Activated CD8-positive, alpha-beta memory T cell treated with anti-CD3 and anti-CD28 coated beads, Interleukin-2, amount 50 U/mL, for 48 hours (primary cell): ENCODE measurements around the gene RAD51AP1.
A peak's percentile ranks its signal among the peaks of the same experiment; 100 is the strongest.
"Not testable (repeated sequence)": the region's sequence is repeated elsewhere in the genome, so short reads cannot be mapped to it uniquely, and the experiment has no call there.

Experiments
- DNase-seq: peaks from one replicate; pipeline ENCODE4 v3.0.0-alpha.2; 2020

RAD51AP1 gene, protein sequence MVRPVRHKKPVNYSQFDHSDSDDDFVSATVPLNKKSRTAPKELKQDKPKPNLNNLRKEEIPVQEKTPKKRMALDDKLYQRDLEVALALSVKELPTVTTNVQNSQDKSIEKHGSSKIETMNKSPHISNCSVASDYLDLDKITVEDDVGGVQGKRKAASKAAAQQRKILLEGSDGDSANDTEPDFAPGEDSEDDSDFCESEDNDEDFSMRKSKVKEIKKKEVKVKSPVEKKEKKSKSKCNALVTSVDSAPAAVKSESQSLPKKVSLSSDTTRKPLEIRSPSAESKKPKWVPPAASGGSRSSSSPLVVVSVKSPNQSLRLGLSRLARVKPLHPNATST

DNA sequence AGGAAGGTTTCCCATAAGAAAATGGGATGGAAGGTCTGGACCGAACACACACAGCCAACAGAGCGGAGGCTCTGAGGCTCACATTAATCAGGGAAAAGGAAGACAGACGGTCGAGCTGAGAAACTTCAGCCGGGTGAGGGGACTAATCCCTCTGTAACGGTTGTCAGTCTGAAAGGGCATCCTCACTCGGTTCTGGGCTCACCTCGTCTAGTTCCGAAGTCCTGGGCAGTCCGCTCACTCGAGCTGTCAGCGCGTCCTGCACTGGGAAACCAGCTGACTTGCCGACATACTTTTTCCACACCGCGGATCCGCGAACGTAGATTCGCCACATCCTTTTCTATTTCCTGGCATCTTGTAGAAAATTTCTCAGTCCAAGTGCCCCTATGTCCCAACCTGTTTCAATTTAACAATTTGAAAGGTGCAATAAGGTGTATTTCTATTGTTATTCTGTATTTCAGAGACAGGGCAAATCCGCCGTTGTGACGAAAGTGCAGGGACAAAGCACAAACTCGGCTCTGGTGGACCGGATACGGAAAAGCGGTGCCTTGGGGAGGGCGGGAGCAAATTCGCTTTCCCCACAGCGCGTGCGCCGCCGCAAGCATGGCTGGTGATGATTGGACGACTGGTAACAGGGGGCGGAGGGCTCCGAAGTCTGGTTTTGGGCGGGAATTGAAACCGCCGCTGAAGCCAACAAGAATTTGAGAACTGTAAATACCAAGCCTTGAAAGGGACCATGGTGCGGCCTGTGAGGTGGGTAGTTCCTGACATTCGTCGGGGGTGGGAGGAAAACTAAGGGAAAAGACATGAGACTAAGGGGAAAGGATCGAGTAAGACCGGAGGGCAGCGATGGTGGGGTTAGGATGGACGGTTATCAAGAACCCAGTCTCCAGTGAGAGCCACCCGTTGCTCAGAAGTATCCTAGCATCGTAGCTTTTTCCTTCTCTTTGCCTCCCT is at the start of gene RAD51AP1:
Gene RAD51AP1 (plus strand): TSS at position 684 of the 954 bp plus-strand sequence. CDS start 50 bp downstream, at position 734.
- peak; percentile 96 for DNase-seq

- DNase-seq = no peak
Measured at GRCh38 chr12:4489556-4489955, 49.1 kb upstream of the RAD51AP1 start.

DNA sequence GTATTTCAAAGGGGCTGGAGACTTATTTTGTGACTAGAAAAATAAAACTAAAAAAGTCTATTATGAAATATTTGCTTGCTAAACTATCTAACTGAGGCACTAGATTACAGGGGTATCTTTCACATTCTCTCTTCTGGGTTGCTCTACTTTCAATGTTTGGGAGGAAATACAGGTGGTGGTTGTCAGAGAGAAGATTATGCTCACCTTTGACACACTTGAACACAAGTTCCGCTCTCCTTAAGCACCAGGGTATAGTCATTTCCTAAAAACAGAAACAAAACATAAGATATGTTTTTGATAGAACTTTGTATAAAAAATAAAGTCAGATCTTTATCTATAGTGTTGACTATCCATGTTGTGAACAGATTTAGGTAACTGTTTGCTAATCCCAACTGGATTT is 47.7 kb upstream of the RAD51AP1 start:
- DNase-seq = no peak

DNA sequence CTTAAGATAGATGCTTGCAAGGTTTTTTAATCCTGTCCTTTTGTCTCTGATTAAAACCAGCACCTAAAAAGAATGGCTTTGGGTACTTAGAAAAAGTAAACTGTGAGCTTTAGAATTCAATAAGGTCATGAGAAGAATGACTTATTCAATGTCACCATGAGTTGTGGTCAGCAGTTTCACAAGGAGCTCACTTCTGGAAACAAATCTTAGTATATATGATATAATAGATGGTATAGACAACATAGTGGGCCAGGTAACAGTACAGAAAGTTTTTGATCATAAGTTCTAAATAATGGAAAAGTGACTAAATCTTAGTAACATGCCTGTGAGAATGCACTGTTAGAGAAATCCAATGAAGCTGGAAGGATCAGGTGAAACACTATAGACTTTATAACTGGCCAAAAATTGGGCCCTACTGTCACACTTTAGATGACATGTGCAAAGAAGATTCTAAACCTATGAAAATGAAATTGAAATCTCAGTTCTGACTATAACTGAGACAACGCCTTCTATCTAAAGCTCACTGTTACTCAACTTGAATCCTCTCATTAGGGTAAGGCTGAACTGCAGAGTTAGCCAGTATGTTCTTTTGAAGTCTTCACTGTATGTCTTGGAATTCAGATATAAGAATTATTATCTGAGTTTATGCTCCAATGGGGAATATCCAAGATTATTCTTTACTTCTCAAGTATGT is 42.4 kb upstream of the RAD51AP1 start:
- no peak for DNase-seq

DNA sequence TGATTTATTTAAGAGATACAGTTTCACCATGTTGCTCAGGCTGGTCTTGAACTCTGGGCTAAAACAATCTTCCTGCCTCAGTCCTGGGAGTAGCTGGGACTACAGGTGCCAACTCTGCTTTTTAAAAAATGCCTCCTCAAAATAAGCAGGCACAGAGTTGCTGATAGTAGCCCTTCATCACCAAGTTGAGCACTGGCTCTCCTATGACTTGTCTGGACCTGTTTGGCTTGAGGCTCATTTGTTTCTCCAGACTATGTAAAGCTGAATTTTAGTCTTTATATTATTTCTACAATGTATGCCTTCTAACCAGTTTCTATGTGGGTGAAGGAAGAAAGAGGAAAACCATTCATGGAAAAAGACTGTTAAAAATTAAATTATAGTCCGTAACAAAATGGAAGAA is 39.5 kb upstream of the RAD51AP1 start:
- no peak for DNase-seq

GRCh38 chr12:4505376-4505986 is 33.2 kb upstream of the RAD51AP1 start:
- DNase-seq = no peak

DNA sequence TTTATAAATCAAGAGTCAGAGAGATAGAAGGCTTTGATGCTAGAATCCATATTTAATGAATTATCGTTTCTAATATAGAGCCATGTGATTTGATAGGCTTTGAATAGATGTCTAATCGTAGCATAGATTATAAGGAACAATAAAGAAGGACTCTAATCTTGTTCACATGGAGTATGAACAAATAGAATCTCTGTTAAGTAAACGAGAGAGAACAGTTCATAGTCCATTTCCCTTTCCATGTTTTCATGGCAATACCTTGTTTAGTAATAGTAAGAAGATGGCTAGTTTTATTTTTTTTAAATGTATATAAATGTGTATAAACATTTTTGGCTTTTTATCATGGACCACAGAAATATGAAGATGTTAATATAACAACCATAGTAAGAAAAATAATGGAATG is 32.3 kb upstream of the RAD51AP1 start:
- no peak for DNase-seq

DNA sequence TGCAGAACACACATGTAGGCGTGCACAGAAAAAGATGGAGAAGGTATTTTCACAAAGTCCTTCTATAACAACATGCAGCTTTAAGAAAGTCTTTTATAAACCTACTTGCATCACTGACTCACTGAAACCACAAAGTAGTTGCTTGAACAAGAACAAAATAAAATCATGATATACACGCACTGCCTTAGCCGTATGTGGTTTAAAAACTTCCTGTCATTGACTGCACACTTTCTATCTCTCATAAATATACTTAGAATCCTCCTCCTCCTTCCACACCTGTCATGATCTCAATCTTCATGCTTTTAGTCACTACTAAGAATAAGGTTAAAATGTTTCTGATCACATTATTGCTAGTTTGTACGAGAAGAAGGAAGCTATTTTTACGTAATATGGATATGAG is 31.8 kb upstream of the RAD51AP1 start:
- no peak for DNase-seq

- DNase-seq = not testable (repeated sequence)
Measured at GRCh38 chr12:4508503-4508902, 30.2 kb upstream of the RAD51AP1 start.

GRCh38 chr12:4509269-4509668 is 29.4 kb upstream of the RAD51AP1 start:
- not testable (repeated sequence) for DNase-seq

GRCh38 chr12:4518106-4518728 is 20.5 kb upstream of the RAD51AP1 start:
- DNase-seq = no peak

- not testable (repeated sequence) for DNase-seq
Measured at GRCh38 chr12:4523443-4523842, 15.2 kb upstream of the RAD51AP1 start.

DNA sequence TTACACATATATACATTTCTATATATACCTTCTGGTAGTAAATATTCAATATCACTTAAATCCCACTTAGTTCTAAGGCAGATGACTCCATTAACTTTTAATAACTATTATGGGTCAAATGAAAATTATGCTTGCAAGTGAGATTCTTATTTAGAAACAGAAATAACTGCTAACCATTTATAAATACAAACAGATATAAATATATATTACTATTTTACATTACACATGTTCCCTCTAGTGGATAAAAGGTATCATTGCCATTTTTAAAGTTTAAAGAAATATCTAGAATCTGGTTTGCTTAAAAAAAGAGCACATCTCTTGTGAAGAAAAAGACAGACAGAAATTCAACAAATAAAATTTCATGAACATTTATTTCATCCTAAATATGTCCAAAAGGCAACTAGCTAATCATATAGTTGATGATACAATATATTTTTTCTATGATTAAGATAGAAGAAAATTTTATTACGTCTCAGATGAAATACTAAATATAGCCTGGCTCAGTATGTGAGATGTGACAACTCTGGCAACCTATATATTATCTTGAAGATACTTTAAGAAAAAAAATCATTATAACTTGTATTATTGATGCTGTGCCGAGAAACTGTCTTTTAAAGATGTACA is 11.7 kb upstream of the RAD51AP1 start:
- DNase-seq = no peak

- no peak for DNase-seq
Measured at GRCh38 chr12:4530160-4530559, 8.5 kb upstream of the RAD51AP1 start.

DNA sequence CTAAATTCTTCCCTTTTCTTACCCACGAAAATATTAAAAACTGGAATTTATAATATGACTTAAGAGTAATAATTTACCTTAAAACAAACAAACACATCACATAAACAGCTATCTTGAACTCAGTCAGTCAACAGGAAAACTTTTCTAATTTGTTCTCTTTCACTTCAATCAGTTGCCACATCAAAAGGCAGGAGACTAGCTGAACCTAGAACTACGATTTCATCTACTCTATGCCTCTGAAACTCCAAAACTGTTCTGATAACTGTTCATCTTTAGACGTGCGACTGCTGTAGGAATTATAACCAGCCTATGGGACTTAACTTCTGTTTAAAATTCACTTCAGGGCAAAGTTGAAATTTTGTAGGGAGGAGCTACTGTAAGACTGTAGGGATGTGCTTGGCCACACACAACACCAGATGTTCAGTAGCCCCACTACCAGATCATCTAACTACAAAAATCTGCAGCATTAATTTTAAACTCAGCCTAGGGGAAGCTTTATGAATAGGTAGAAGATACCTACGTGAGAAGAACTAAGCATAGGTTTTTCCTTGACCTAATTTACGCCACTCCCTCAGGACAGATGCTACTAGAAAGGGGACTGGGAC is 7.6 kb upstream of the RAD51AP1 start:
- no peak for DNase-seq

DNA sequence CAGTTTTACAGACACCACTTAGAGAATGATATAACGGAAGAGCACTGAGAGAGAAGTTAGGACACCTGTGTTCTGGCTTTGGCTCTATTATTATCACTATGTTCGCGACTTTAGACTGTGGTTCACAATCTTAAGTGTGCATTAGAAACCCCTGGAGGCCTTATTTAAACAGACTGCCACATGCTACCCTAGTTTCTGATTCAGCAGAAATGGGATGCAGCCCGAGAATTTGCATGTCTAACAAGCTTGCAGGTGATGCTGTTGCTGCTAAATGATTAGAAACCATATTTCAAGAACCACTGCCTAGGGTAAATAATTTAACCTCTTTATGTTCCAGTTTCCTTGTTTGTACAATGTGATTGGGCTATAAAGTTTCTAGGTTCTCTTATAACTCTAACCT is 3.6 kb upstream of the RAD51AP1 start:
- no peak for DNase-seq

DNA sequence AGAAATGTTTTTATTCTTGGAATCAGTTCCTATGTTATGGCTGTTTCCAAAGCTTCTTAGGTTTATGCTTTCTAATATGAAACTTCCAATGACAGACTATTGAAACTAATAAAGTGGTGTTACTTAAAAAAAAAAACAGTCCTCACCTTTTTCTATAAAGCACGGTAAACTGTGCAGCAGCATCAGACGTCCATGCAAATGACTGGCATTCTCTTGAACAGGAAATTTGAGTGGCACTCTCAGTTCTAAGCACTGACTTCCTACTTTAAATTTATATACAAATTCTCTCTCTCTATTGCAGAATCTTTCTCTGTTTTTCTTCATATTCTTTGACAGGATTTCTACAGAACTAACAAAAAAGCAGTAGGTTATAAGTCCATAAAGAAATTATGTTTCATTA is 2.8 kb upstream of the RAD51AP1 start:
- DNase-seq = no peak

DNA sequence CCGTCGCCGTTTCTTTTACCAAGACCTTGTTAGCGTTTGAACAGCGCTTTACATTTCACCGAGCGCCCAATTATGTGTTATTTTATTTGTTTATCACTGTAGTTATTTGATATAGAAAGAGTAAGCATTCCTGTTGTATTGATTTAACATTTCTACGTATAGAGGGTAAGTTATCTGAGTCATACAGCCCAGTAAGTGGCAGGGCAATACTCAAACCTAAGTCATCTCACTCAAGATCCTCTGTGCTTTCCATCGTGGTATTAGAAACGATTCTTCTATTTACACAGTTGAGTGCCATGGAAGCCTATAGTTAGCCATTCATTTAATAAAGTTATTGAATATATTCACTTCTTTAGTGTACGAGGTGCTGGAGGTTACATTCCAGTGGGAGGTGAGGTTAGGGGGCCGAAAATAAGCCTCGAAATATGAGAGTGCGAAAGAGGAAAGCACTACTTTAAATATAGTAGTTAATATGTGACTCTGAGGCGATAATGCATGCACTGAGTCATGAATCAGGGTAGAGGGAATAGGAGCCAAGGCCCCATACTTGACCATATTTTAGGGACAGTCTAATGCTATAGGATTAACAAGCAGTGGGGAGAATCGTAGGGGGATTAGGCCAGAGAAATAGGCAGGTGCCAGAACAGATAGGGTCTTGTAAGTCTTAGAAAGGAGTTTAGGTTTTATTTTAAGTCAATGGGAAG is 629 bp downstream of the RAD51AP1 start:
- no peak for DNase-seq

- DNase-seq = no peak
Measured at GRCh38 chr12:4540170-4540569, 1.5 kb downstream of the RAD51AP1 start.

- DNase-seq = no peak
Measured at GRCh38 chr12:4540638-4541037, 1.9 kb downstream of the RAD51AP1 start.

GRCh38 chr12:4545195-4545594 is 6.5 kb downstream of the RAD51AP1 start:
- DNase-seq = no peak
